ENCODE measurements around the gene MORC3.

DNA sequence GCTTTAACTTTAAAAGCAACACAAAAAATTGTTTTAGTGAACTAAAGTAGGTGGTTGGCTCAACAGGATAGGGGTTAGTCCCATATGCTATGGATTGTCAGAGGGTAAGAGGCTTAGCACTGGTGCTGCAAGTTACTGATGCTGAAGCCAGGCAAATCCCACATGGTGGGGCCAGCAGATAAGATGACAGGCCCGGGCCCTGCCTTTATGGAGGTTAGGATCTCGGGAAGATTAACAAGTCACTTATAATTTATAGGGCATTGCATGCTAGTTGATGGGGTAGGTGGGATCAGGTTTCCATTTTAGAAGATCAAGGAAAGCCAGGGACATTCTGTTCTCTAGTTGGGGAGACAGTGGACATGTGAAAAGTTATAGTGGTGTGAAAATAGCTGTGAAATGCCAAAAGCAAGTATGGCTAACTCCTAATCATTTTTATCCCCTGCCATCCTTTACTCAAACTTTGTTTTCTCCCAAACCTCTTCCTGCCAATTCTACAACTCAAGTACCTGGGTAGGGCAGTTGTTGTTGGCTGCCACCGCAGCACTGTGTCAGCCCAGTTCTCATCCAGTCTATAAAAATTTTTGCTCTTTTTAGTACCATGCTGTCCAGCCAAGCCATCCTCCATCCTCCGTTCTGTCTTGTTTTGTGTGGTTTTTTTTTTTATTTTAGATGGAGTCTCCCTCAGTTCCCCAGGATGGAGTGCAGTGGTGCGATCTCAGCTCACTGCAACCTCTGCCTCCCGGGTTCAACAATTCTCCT is 75.5 kb downstream of the MORC3 start:
- TF ChIP-seq, protein P1, sequence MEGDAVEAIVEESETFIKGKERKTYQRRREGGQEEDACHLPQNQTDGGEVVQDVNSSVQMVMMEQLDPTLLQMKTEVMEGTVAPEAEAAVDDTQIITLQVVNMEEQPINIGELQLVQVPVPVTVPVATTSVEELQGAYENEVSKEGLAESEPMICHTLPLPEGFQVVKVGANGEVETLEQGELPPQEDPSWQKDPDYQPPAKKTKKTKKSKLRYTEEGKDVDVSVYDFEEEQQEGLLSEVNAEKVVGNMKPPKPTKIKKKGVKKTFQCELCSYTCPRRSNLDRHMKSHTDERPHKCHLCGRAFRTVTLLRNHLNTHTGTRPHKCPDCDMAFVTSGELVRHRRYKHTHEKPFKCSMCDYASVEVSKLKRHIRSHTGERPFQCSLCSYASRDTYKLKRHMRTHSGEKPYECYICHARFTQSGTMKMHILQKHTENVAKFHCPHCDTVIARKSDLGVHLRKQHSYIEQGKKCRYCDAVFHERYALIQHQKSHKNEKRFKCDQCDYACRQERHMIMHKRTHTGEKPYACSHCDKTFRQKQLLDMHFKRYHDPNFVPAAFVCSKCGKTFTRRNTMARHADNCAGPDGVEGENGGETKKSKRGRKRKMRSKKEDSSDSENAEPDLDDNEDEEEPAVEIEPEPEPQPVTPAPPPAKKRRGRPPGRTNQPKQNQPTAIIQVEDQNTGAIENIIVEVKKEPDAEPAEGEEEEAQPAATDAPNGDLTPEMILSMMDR (IDR thresholded peaks at IDR 0.05; ENCODE audit: borderline replicate concordance, extremely low read depth, low read length, poor library complexity, severe bottlenecking): no peak
- TF ChIP-seq EZH2 (IDR thresholded peaks at IDR 0.05; ENCODE audit: borderline replicate concordance, low read depth, low read length, severe bottlenecking): no peak
